ENCODE results near the gene MAPK11.

Gene MAPK11

GRCh38 chr22:50259302-50259701, 10.9 kb downstream of the MAPK11 start:
- H3K4me3 ChIP-seq (ENCODE audit: low read length) = no peak overlapping the region
- TF ChIP-seq CTCF (conservative IDR thresholded peaks at IDR 0.05; ENCODE audit: low read length) = no peak
- no peak for DNase-seq (ENCODE audit: low read depth)

GRCh38 chr22:50258361-50259292, 11.6 kb downstream of the MAPK11 start:
- H3K4me3 ChIP-seq (ENCODE audit: low read length) = no peak overlapping the region
- no peak for TF ChIP-seq CTCF (conservative IDR thresholded peaks at IDR 0.05; ENCODE audit: low read length)
- DNase-seq (ENCODE audit: low read depth) = no peak

- H3K4me3 ChIP-seq (ENCODE audit: low read length) = no peak overlapping the region
- no peak for TF ChIP-seq CTCF (conservative IDR thresholded peaks at IDR 0.05; ENCODE audit: low read length)
- DNase-seq (ENCODE audit: low read depth) = no peak
Observed at GRCh38 chr22:50257451-50258360, 12.5 kb downstream of the MAPK11 start.

GRCh38 chr22:50257041-50257440, 13.1 kb downstream of the MAPK11 start:
- no peak for DNase-seq (ENCODE audit: low read depth)
- no peak overlapping the region for H3K4me3 ChIP-seq (ENCODE audit: low read length)
- no peak for TF ChIP-seq CTCF (conservative IDR thresholded peaks at IDR 0.05; ENCODE audit: low read length)

- DNase-seq (ENCODE audit: low read depth) = no peak
- no peak for TF ChIP-seq CTCF (conservative IDR thresholded peaks at IDR 0.05; ENCODE audit: low read length)
- no peak overlapping the region for H3K4me3 ChIP-seq (ENCODE audit: low read length)
Observed at GRCh38 chr22:50256258-50256862, 13.8 kb downstream of the MAPK11 start.

- no peak for DNase-seq (ENCODE audit: low read depth)
- H3K4me3 ChIP-seq (ENCODE audit: low read length) = no peak overlapping the region
- TF ChIP-seq CTCF (conservative IDR thresholded peaks at IDR 0.05; ENCODE audit: low read length) = no peak
Observed at GRCh38 chr22:50255607-50256006, 14.6 kb downstream of the MAPK11 start.

All from AG10803 (cell line).